ENCODE data around the gene TGFB2. TPM values are rescaled to one million over a fixed set of nuclear protein-coding genes. Genes with fewer than 3 reads are reported as not detected.

Gene TGFB2
- total and polyA plus RNA-seq, 2 donors (not counting 1 experiment from before 2014, with no cell fraction given): 0.55 to 0.76 TPM

- DNase-seq (no peak), ATAC-seq (ENCODE audit: low read depth) (no peak)
- Histone ChIP-seq H3K4me1 (ENCODE audit: control insufficient read depth in 2 of 2, insufficient read depth in 2 of 2, low read length in 2 of 2) (no peaks in the 10 kb centered on the region), H3K27ac (ENCODE audit: low read length in 2 of 2) (no peak overlapping the region), H3K27me3 (replicated peaks in 1 of 4; ENCODE audit: control extremely low read depth in 1 of 4, control insufficient read depth in 3 of 4, insufficient read depth in 4 of 4, low read length in 3 of 4) (no peaks in the 10 kb centered on the region), H3K9me3 (ENCODE audit: control extremely low read depth in 1 of 3, control insufficient read depth in 2 of 3, insufficient read depth in 1 of 3, low read length in 2 of 3) (no peaks in the 10 kb centered on the region), H4K20me1 (ENCODE audit: control insufficient read depth, insufficient read depth, low read length, poor library complexity, severe bottlenecking) (no peaks in the 10 kb centered on the region), H3K36me3 (replicated peaks in 1 of 2; ENCODE audit: control extremely low read depth in 1 of 2, control insufficient read depth in 1 of 2, extremely low read depth in 1 of 2, insufficient read depth in 2 of 2, low read length in 1 of 2) (peaks cover 0 to 3% of the 10 kb centered on the region in 2 experiments), H3K4me2 (replicated peaks; ENCODE audit: low read depth, low read length, poor library complexity, severe bottlenecking) (no peak overlapping the region), H3K4me3 (ENCODE audit: control extremely low read depth in 1 of 5, extremely low read depth in 1 of 5, insufficient read depth in 1 of 5, low read depth in 2 of 5, low read length in 4 of 5) (no peak overlapping the region), H3K79me2 (ENCODE audit: control insufficient read depth, insufficient read depth, low read length) (no peaks in the 10 kb centered on the region), H3K9ac (ENCODE audit: low read length) (no peak overlapping the region), H2AFZ (ENCODE audit: insufficient read depth, low read depth, low read length, poor library complexity, severe bottlenecking) (no peak overlapping the region)
- Mint-ChIP-seq H3K27me3 (no peaks in the 10 kb centered on the region), H3K4me3 (no peak overlapping the region), H3K27ac (no peak overlapping the region), H3K4me1 (no peaks in the 10 kb centered on the region), H3K9me3 (ENCODE audit: insufficient read depth) (no peaks in the 10 kb centered on the region)
- ChIA-PET POLR2A (no interaction called here), CTCF (interaction anchor here (1.4 kb wide), 2 partner anchors 1053 to 1085 kb away, joined by 3 to 6 read pairs; no protein-coding TSS in a partner anchor)
- TF ChIP-seq CTCF (IDR thresholded peaks at IDR 0.05): no peak
- no peak for TF ChIP-seq EZH2 (IDR thresholded peaks at IDR 0.05; ENCODE audit: borderline replicate concordance, insufficient read depth, low read depth, low read length, poor library complexity, severe bottlenecking)
- intact Hi-C loops (cut with micrococcal nuclease): loop anchor here (5.0 kb wide), 2 partner anchors 665 to 1330 kb away; no protein-coding TSS in a partner anchor
Measured at GRCh38 chr1:218332416-218332815, 12.7 kb upstream of the TGFB2 start.

DNA sequence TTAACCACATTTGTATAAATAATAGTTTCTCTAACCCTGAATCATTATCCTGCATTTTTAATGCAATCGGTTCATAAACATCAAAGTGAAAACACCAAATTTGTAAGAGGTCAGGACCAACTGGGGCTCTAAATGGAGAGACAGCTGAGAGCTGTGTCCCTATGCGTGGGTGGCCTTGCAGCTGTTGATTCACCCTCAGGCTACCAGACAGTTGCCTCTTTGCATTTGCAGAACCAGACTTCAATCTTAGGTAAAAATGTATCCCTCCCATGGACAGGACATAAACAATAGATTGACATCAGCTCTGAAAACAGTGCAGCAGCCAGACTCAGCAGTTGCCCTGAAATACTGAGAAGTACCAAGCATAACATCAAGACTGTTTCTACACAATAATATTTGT is 8.8 kb upstream of the TGFB2 start:
- CTCF ChIA-PET: no interaction called here
- no peaks in the 10 kb centered on the region for H3K9me3 Mint-ChIP-seq (ENCODE audit: insufficient read depth)

More for the DNA sequence above, 8.8 kb upstream of the TGFB2 start:
- no peak overlapping the region for H3K9ac ChIP-seq (ENCODE audit: low read length)
- H3K27ac ChIP-seq (ENCODE audit: low read length in 2 of 2): no peak overlapping the region
- peaks cover 0 to 2% of the 10 kb centered on the region in 2 experiments for H3K36me3 ChIP-seq (replicated peaks in 1 of 2; ENCODE audit: control extremely low read depth in 1 of 2, control insufficient read depth in 1 of 2, extremely low read depth in 1 of 2, insufficient read depth in 2 of 2, low read length in 1 of 2)
- Mint-ChIP-seq H3K27ac (no peak overlapping the region), H3K4me3 (no peak overlapping the region), H3K4me1 (no peaks in the 10 kb centered on the region), H3K27me3 (no peaks in the 10 kb centered on the region)
- H3K4me1 ChIP-seq (ENCODE audit: control insufficient read depth in 2 of 2, insufficient read depth in 2 of 2, low read length in 2 of 2): no peaks in the 10 kb centered on the region
- intact Hi-C loops (cut with micrococcal nuclease): no loop called here
- H2AFZ ChIP-seq (ENCODE audit: insufficient read depth, low read depth, low read length, poor library complexity, severe bottlenecking): no peak overlapping the region
- no peak overlapping the region for H3K4me2 ChIP-seq (replicated peaks; ENCODE audit: low read depth, low read length, poor library complexity, severe bottlenecking)
- H3K27me3 ChIP-seq (replicated peaks in 1 of 4; ENCODE audit: control extremely low read depth in 1 of 4, control insufficient read depth in 3 of 4, insufficient read depth in 4 of 4, low read length in 3 of 4): no peaks in the 10 kb centered on the region
- POLR2A ChIA-PET: no interaction called here
- TF ChIP-seq EZH2 (IDR thresholded peaks at IDR 0.05; ENCODE audit: borderline replicate concordance, insufficient read depth, low read depth, low read length, poor library complexity, severe bottlenecking): no peak
- no peak for TF ChIP-seq CTCF (IDR thresholded peaks at IDR 0.05)
- H3K9me3 ChIP-seq (ENCODE audit: control extremely low read depth in 1 of 3, control insufficient read depth in 2 of 3, insufficient read depth in 1 of 3, low read length in 2 of 3): no peaks in the 10 kb centered on the region
- WGBS (ENCODE audit: insufficient coverage): 100% methylated on average over 1 of the region's 2 CpGs
- DNase-seq (no peak), ATAC-seq (ENCODE audit: low read depth) (no peak)
- H4K20me1 ChIP-seq (ENCODE audit: control insufficient read depth, insufficient read depth, low read length, poor library complexity, severe bottlenecking): no peaks in the 10 kb centered on the region
- H3K4me3 ChIP-seq (ENCODE audit: control extremely low read depth in 1 of 5, extremely low read depth in 1 of 5, insufficient read depth in 1 of 5, low read depth in 2 of 5, low read length in 4 of 5): no peak overlapping the region
- H3K79me2 ChIP-seq (ENCODE audit: control insufficient read depth, insufficient read depth, low read length): no peaks in the 10 kb centered on the region
